Right lobe of liver (tissue), 4 donors: Measurements from ENCODE around the gene SMAD1.

Experiments
- CTCF ChIP-seq, 4 donors: fragments of 200-600 bp in 3 of 4; fragments of 450-650 bp in 1 of 4; IDR thresholded peaks; one replicate each; pipeline versions ENCODE4 v1.5.1 to v1.8.0; 2016 to 2022; ENCODE audit warnings: antibody characterized with exemption in 4 of 4, mild to moderate bottlenecking in 2 of 4
- POLR2A ChIP-seq: fragments of 450-650 bp; IDR thresholded peaks from one replicate; pipeline ENCODE4 v1.6.1; 2017; ENCODE audit warnings: antibody characterized with exemption, mild to moderate bottlenecking
- donor health status: DM: no; HTN: no; CAD: no.
- donor health status: DM: no; HTN: no; CAD: no.
- donor health status: DM: no; HTN: yes; CAD: no.

GRCh38 chr4:145536044-145536443 lies 54.4 kb downstream of the SMAD1 start:
- TF ChIP-seq CTCF (IDR thresholded peaks at IDR 0.05) (no peak), POLR2A (no peak)
